H9 (cell line): ENCODE data around the gene GLRA1. TPM values are rescaled to one million over a fixed set of nuclear protein-coding genes. Genes with fewer than 3 reads are reported as not detected.

Source experiments
- DNase-seq: peaks from one replicate; pipeline ENCODE4 v3.0.0-alpha.2; 2017
- H2AFZ ChIP-seq: one replicate; pipeline ENCODE4 v1.6.1; 2013; ENCODE audit warnings: mild to moderate bottlenecking, low read length, control low read depth, moderate library complexity
- H2AK5ac ChIP-seq: 2 replicates; pipeline ENCODE4 v1.6.1; 2013; ENCODE audit warnings: low read length, control low read depth, mixed read lengths; ENCODE audit not compliant: insufficient read length
- H2BK120ac ChIP-seq: one replicate; pipeline ENCODE4 v1.6.1; 2013; ENCODE audit warnings: low read depth, mild to moderate bottlenecking, low read length, control low read depth, inconsistent platforms; ENCODE audit not compliant: poor library complexity, severe bottlenecking
- H2BK12ac ChIP-seq: 2 replicates; pipeline ENCODE4 v1.6.1; 2013; ENCODE audit warnings: low read length, control low read depth, mixed read lengths, low read depth; ENCODE audit not compliant: insufficient read length
- H2BK15ac ChIP-seq: 2 replicates; pipeline ENCODE4 v1.6.1; 2013; ENCODE audit warnings: low read depth, low read length, control low read depth
- H2BK20ac ChIP-seq: one replicate; pipeline ENCODE4 v1.6.1; 2013; ENCODE audit warnings: low read depth, mild to moderate bottlenecking, low read length, control low read depth, inconsistent platforms; ENCODE audit not compliant: poor library complexity, severe bottlenecking
- H2BK5ac ChIP-seq: 2 replicates; pipeline ENCODE4 v1.6.1; 2013; ENCODE audit warnings: low read length, control low read depth, mixed read lengths; ENCODE audit not compliant: insufficient read length
- H3K14ac ChIP-seq: 2 replicates; pipeline ENCODE4 v1.6.1; 2013; ENCODE audit warnings: low read length, control low read depth; ENCODE audit not compliant: insufficient read depth
- H3K18ac ChIP-seq: 2 replicates; pipeline ENCODE4 v1.6.1; 2013; ENCODE audit warnings: low read depth, mild to moderate bottlenecking, mixed read lengths, low read length, control low read depth; ENCODE audit not compliant: insufficient read length
- H3K23ac ChIP-seq: 2 replicates; pipeline ENCODE4 v1.6.1; 2013; ENCODE audit warnings: low read length, control low read depth, mixed read lengths, low read depth; ENCODE audit not compliant: insufficient read length
- H3K23me2 ChIP-seq: 2 replicates; pipeline ENCODE4 v1.6.1; 2013; ENCODE audit warnings: low read depth, mild to moderate bottlenecking, mixed read lengths, low read length, control low read depth; ENCODE audit not compliant: insufficient read length, poor library complexity, severe bottlenecking
- H3K27ac ChIP-seq: 2 replicates; pipeline ENCODE4 v1.5.1; 2013; ENCODE audit warnings: low read length, control low read depth, mixed read lengths, low read depth; ENCODE audit not compliant: insufficient read length
- H3K27me3 ChIP-seq: 2 replicates; pipeline ENCODE4 v1.6.1; 2013; ENCODE audit warnings: low read length, control low read depth, inconsistent platforms; ENCODE audit not compliant: insufficient read depth
- H3K4ac ChIP-seq: 2 replicates; pipeline ENCODE4 v1.6.1; 2013; ENCODE audit warnings: low read depth, mild to moderate bottlenecking, control low read depth, inconsistent platforms, low read length, moderate library complexity
- H3K4me1 ChIP-seq: 2 replicates; pipeline ENCODE4 v1.6.1; 2013; ENCODE audit warnings: low read length, control low read depth, inconsistent platforms; ENCODE audit not compliant: insufficient read depth
- H3K4me2 ChIP-seq: 2 replicates; pipeline ENCODE4 v1.6.1; 2013; ENCODE audit warnings: low read length, control low read depth, mixed read lengths; ENCODE audit not compliant: insufficient read length, insufficient read depth
- H3K56ac ChIP-seq: 2 replicates; pipeline ENCODE4 v1.6.1; 2013; ENCODE audit warnings: low read depth, mild to moderate bottlenecking, mixed read lengths, low read length, control low read depth; ENCODE audit not compliant: insufficient read length
- H3K79me1 ChIP-seq: 2 replicates; pipeline ENCODE4 v1.6.1; 2013; ENCODE audit warnings: low read depth, mild to moderate bottlenecking, moderate library complexity, low read length, control low read depth, inconsistent platforms; ENCODE audit not compliant: insufficient read depth, poor library complexity, severe bottlenecking
- H3K79me2 ChIP-seq: 2 replicates; pipeline ENCODE4 v1.6.1; 2013; ENCODE audit warnings: low read length, control low read depth, inconsistent platforms; ENCODE audit not compliant: insufficient read depth
- H3K9ac ChIP-seq: 2 replicates; pipeline ENCODE4 v1.6.1; 2013; ENCODE audit warnings: low read length, control low read depth, mixed read lengths; ENCODE audit not compliant: insufficient read length; ENCODE audit errors: extremely low read depth
- H3K9me3 ChIP-seq: one replicate; pipeline ENCODE4 v1.6.1; 2013; ENCODE audit warnings: low read depth, low read length, inconsistent platforms; ENCODE audit not compliant: control insufficient read depth
- H3T11ph ChIP-seq: one replicate; pipeline ENCODE4 v1.6.1; 2013; ENCODE audit warnings: mild to moderate bottlenecking, low read length, control low read depth, inconsistent platforms
- H4K20me1 ChIP-seq: one replicate; pipeline ENCODE4 v1.6.1; 2013; ENCODE audit not compliant: control insufficient read depth, insufficient read length, insufficient read depth
- H4K5ac ChIP-seq: 2 replicates; pipeline ENCODE4 v1.6.1; 2013; ENCODE audit warnings: low read depth, mild to moderate bottlenecking, mixed read lengths, low read length, control low read depth; ENCODE audit not compliant: insufficient read length
- H4K8ac ChIP-seq: replicated peaks from 2 replicates; pipeline ENCODE4 v1.6.1; 2013; ENCODE audit warnings: low read length, control low read depth, mixed read lengths, low read depth; ENCODE audit not compliant: insufficient read length
- H4K91ac ChIP-seq: 2 replicates; pipeline ENCODE4 v1.6.1; 2013; ENCODE audit warnings: low read depth, mild to moderate bottlenecking, moderate library complexity, mixed read lengths, low read length, control low read depth; ENCODE audit not compliant: insufficient read length
- H3K27ac Mint-ChIP-seq, 3 experiments: 2 replicates in 2 of 3; 3 replicates in 1 of 3; pipeline ENCODE4 v1.8.0; 2020 to 2021; ENCODE audit warnings: mixed read lengths in 3 of 3, mild to moderate bottlenecking in 1 of 3, moderate library complexity in 1 of 3
- H3K27me3 Mint-ChIP-seq: 2 replicates; pipeline ENCODE4 v1.8.0; 2021; ENCODE audit warnings: low read depth, mild to moderate bottlenecking, moderate library complexity, mixed read lengths
- H3K36me3 Mint-ChIP-seq, 3 experiments: 2 replicates in 2 of 3; 3 replicates in 1 of 3; pipeline ENCODE4 v1.8.0; 2020 to 2021; ENCODE audit warnings: low read depth in 3 of 3, mixed read lengths in 3 of 3; ENCODE audit not compliant: insufficient read depth in 1 of 3
- H3K4me1 Mint-ChIP-seq, 2 experiments: 2 replicates each; pipeline ENCODE4 v1.8.0; 2020; ENCODE audit warnings: mixed read lengths in 2 of 2
- H3K4me3 Mint-ChIP-seq, 2 experiments: 2 replicates in 1 of 2; 3 replicates in 1 of 2; pipeline ENCODE4 v1.8.0; 2020 to 2021; ENCODE audit warnings: mild to moderate bottlenecking in 2 of 2, mixed read lengths in 2 of 2, moderate library complexity in 1 of 2
- H3K9me3 Mint-ChIP-seq, 2 experiments: 2 replicates in 1 of 2; 3 replicates in 1 of 2; pipeline ENCODE4 v1.8.0; 2020; ENCODE audit warnings: mild to moderate bottlenecking in 2 of 2, mixed read lengths in 2 of 2, moderate library complexity in 1 of 2
- CTCF ChIP-seq: fragments of 200-600 bp; sonication (generic); conservative IDR thresholded peaks from 3 replicates; pipeline ENCODE4 v1.8.0; 2021; ENCODE audit warnings: antibody characterized with exemption, mild to moderate bottlenecking
- WGBS: extraction: QIAGEN DNeasy Blood & Tissue Kit; methylation state at CpG from one replicate; pipeline ENCODE4 v1.1.7; 2013; ENCODE audit warnings: missing lambda C conversion rate, low lambda C conversion rate, mixed read lengths; ENCODE audit not compliant: insufficient read length; ENCODE audit errors: extremely low coverage; 5-methylcytosine and 5-hydroxymethylcytosine counted together
- total RNA-seq: library from RNA; stranded (reverse); gene quantifications from 2 replicates; pipeline ENCODE4 v1.2.1, GENCODE V29; 2021

GLRA1 gene
- total RNA-seq, 1 experiment from 2014 or later, result not detected

GRCh38 chr5:151805414-151806223 lies 119.0 kb downstream of the GLRA1 start:
- Histone ChIP-seq H3K4ac (no peak overlapping the region), H4K20me1 (no peaks in the 10 kb centered on the region), H3K23me2 (no peaks in the 10 kb centered on the region), H3K27me3 (no peaks in the 10 kb centered on the region), H3K18ac (no peak overlapping the region), H2BK15ac (no peak overlapping the region), H4K91ac (no peak overlapping the region), H3K27ac (no peak overlapping the region), H3K79me2 (no peaks in the 10 kb centered on the region; the same call in 1 of the 2 replicates), H3K14ac (no peak overlapping the region), H3K23ac (no peak overlapping the region), H3K4me1 (no peaks in the 10 kb centered on the region; the same call in 1 of the 2 replicates), H2AFZ (no peak overlapping the region), H2BK20ac (no peak overlapping the region), H3K56ac (no peak overlapping the region), H4K8ac (no peak overlapping the region), H2BK12ac (no peak overlapping the region), H2AK5ac (no peak overlapping the region), H2BK120ac (no peak overlapping the region), H3T11ph (no peak overlapping the region), H3K9me3 (no peaks in the 10 kb centered on the region), H2BK5ac (no peak overlapping the region), H4K5ac (no peak overlapping the region), H3K79me1 (peaks cover 3% of the 10 kb centered on the region), H3K9ac (no peak overlapping the region), H3K4me2 (no peak overlapping the region)
- no peak for DNase-seq
- no peak overlapping the region for H3K4me3 Mint-ChIP-seq
- no peaks in the 10 kb centered on the region for H3K27me3 Mint-ChIP-seq
- 0 out of 7 replicates have a peak overlapping the region, but pooled peaks of 1 of the 3 experiments have one; percentile 27 for H3K27ac Mint-ChIP-seq
- no peaks in the 10 kb centered on the region for H3K4me1 Mint-ChIP-seq
- WGBS, result no CpG with 5 or more reads among the region's 3 CpGs
- H3K9me3 Mint-ChIP-seq, result no peaks in the 10 kb centered on the region
- H3K36me3 Mint-ChIP-seq, result peaks cover 44 to 90% (median 87%) of the 10 kb centered on the region in 3 experiments
- TF ChIP-seq CTCF, result no peak
